MM.1S (cell line): ENCODE results near the gene ULBP1.
A peak's percentile ranks its signal among the peaks of the same experiment; 100 is the strongest.
"Not testable (repeated sequence)": the region's sequence is repeated elsewhere in the genome, so short reads cannot be mapped to it uniquely, and the experiment has no call there.

Experiments used
- DNase-seq: peaks from one replicate; pipeline ENCODE4 v3.0.0-alpha.2; 2015
- H2AFZ ChIP-seq: fragments of 300-600 bp; sonication (generic); 2 replicates; pipeline ENCODE4 v1.6.0; 2016; ENCODE audit warnings: antibody characterized with exemption, low read length
- H3F3A ChIP-seq: fragments of 300-600 bp; sonication (generic); 2 replicates; pipeline ENCODE4 v1.6.1; 2016; ENCODE audit warnings: mild to moderate bottlenecking, antibody characterized with exemption, low read length, moderate library complexity, mixed read lengths; ENCODE audit not compliant: insufficient read depth
- H3K27ac ChIP-seq: fragments of 300-600 bp; sonication (generic); 2 replicates; pipeline ENCODE4 v1.5.1; 2016; ENCODE audit warnings: mild to moderate bottlenecking, low read length
- H3K27me3 ChIP-seq: fragments of 300-600 bp; sonication (generic); replicated peaks from 2 replicates; pipeline ENCODE4 v1.6.0; 2016; ENCODE audit warnings: low read length; ENCODE audit not compliant: insufficient read depth
- H3K36me3 ChIP-seq: fragments of 300-600 bp; sonication (generic); replicated peaks from 2 replicates; pipeline ENCODE4 v1.6.1; 2016; ENCODE audit warnings: mild to moderate bottlenecking, low read length, mixed read lengths; ENCODE audit not compliant: insufficient read depth
- H3K4me1 ChIP-seq: fragments of 300-600 bp; sonication (generic); 2 replicates; pipeline ENCODE4 v1.6.1; 2016; ENCODE audit warnings: low read length, mixed read lengths
- H3K4me2 ChIP-seq: fragments of 300-600 bp; sonication (generic); 2 replicates; pipeline ENCODE4 v1.6.0; 2016; ENCODE audit warnings: low read depth, low read length
- H3K4me3 ChIP-seq: fragments of 300-600 bp; sonication (generic); 2 replicates; pipeline ENCODE4 v1.5.1; 2016; ENCODE audit warnings: low read length, mixed read lengths
- H3K79me2 ChIP-seq: fragments of 300-600 bp; sonication (generic); 2 replicates; pipeline ENCODE4 v1.6.1; 2016; ENCODE audit warnings: mixed run types, low read length, mixed read lengths
- H3K9ac ChIP-seq: fragments of 300-600 bp; sonication (generic); 2 replicates; pipeline ENCODE4 v1.6.1; 2016; ENCODE audit warnings: low read length, mixed read lengths
- H3K9me2 ChIP-seq: fragments of 300-600 bp; sonication (generic); replicated peaks from 2 replicates; pipeline ENCODE4 v1.6.1; 2016; ENCODE audit warnings: mild to moderate bottlenecking, low read length, mixed read lengths; ENCODE audit not compliant: insufficient read depth
- H3K9me3 ChIP-seq: fragments of 300-600 bp; sonication (generic); replicated peaks from 2 replicates; pipeline ENCODE4 v1.6.1; 2016; ENCODE audit warnings: mild to moderate bottlenecking, low read length, mixed read lengths; ENCODE audit not compliant: insufficient read depth
- H4K20me1 ChIP-seq: fragments of 300-600 bp; sonication (generic); 2 replicates; pipeline ENCODE4 v1.6.1; 2016; ENCODE audit warnings: mild to moderate bottlenecking, low read length, moderate library complexity, mixed read lengths; ENCODE audit not compliant: insufficient read depth
- EZH2 ChIP-seq: fragments of 300-600 bp; sonication (generic); optimal IDR thresholded peaks from 2 replicates; pipeline ENCODE3; 2017; ENCODE audit warnings: low read depth, mild to moderate bottlenecking, antibody characterized with exemption, low read length, mixed read lengths
- EZH2phosphoT487 ChIP-seq: fragments of 300-600 bp; sonication (generic); IDR thresholded peaks from 2 replicates; pipeline ENCODE4 v1.6.1; 2018; ENCODE audit warnings: antibody characterized with exemption, low read length
- TF ChIP-seq, protein P1 (sequence below): fragments of 300-600 bp; sonication (generic); IDR thresholded peaks from 2 replicates; pipeline ENCODE4 v1.5.1; 2016; ENCODE audit warnings: antibody characterized with exemption, low read length, mixed read lengths

The ULBP1 gene

DNA sequence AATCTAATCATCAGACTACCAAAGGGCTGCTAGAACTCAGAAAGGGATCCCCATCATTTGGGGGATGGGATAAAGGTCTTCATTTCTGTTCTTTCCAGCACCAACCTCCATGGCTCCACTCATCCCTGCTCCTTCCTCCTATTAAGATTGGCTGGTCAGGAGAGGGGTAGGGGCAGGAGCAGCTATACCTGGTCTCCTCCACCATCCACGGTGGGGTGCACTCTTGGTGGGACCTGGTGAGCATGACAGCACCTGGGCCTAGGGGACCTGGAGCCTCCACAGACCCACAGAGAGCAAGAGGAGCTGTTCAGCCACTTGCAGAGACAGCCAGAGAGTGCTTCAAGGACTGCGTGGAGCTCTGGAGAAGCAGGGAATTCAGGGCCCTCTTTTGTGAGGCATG lies 28.1 kb upstream of the ULBP1 start:
- Histone ChIP-seq H3K4me1 (0 out of 2 replicates have a peak, but pooled peaks cover 8% of the 10 kb centered on the region), H3K9me2 (no peaks in the 10 kb centered on the region), H3K4me3 (no peak overlapping the region), H3K4me2 (no peak overlapping the region), H3K27me3 (peaks cover 76% of the 10 kb centered on the region), H3F3A (no peaks in the 10 kb centered on the region), H3K79me2 (no peaks in the 10 kb centered on the region), H3K36me3 (no peaks in the 10 kb centered on the region), H2AFZ (no peak overlapping the region), H3K9me3 (no peaks in the 10 kb centered on the region), H4K20me1 (no peaks in the 10 kb centered on the region), H3K9ac (no peak overlapping the region), H3K27ac (no peak overlapping the region)
- no peak for DNase-seq
- TF ChIP-seq EZH2phosphoT487: no peak
- TF ChIP-seq, protein P1, sequence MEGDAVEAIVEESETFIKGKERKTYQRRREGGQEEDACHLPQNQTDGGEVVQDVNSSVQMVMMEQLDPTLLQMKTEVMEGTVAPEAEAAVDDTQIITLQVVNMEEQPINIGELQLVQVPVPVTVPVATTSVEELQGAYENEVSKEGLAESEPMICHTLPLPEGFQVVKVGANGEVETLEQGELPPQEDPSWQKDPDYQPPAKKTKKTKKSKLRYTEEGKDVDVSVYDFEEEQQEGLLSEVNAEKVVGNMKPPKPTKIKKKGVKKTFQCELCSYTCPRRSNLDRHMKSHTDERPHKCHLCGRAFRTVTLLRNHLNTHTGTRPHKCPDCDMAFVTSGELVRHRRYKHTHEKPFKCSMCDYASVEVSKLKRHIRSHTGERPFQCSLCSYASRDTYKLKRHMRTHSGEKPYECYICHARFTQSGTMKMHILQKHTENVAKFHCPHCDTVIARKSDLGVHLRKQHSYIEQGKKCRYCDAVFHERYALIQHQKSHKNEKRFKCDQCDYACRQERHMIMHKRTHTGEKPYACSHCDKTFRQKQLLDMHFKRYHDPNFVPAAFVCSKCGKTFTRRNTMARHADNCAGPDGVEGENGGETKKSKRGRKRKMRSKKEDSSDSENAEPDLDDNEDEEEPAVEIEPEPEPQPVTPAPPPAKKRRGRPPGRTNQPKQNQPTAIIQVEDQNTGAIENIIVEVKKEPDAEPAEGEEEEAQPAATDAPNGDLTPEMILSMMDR: no peak

DNA sequence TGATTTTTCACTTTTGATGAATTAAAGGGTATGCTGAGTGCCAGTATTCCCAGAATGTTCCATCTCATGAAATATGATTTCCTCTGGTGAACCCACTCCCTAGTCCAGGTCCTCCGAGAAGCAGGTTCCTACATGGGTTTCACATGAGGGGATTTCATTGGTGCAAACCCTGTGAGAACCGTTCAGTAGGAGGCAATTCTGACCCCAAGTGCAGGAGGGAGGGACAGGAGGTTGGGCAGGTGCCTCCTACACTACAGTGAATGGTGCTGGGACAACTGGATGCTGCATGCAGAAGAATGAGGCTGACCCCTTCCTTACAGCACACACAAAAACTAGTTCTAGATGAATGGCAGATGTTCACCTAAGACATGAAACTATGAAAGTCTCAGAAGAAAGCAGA lies 27.0 kb upstream of the ULBP1 start:
- no peaks in the 10 kb centered on the region for H3K36me3 ChIP-seq
- H3F3A ChIP-seq: no peaks in the 10 kb centered on the region
- no peak overlapping the region for H3K4me3 ChIP-seq
- H3K9ac ChIP-seq: no peak overlapping the region
- no peaks in the 10 kb centered on the region for H3K9me3 ChIP-seq
- no peak overlapping the region for H2AFZ ChIP-seq
- H3K27me3 ChIP-seq: peaks cover 75% of the 10 kb centered on the region
- H3K4me2 ChIP-seq: no peak overlapping the region
- TF ChIP-seq, protein P1: no peak
- TF ChIP-seq EZH2phosphoT487: no peak
- TF ChIP-seq EZH2: no peak
- no peaks in the 10 kb centered on the region for H3K9me2 ChIP-seq
- DNase-seq: no peak
- 0 out of 2 replicates have a peak, but pooled peaks cover 8% of the 10 kb centered on the region for H3K4me1 ChIP-seq
- H3K79me2 ChIP-seq: no peaks in the 10 kb centered on the region
- H3K27ac ChIP-seq: no peak overlapping the region
- H4K20me1 ChIP-seq: no peaks in the 10 kb centered on the region

DNA sequence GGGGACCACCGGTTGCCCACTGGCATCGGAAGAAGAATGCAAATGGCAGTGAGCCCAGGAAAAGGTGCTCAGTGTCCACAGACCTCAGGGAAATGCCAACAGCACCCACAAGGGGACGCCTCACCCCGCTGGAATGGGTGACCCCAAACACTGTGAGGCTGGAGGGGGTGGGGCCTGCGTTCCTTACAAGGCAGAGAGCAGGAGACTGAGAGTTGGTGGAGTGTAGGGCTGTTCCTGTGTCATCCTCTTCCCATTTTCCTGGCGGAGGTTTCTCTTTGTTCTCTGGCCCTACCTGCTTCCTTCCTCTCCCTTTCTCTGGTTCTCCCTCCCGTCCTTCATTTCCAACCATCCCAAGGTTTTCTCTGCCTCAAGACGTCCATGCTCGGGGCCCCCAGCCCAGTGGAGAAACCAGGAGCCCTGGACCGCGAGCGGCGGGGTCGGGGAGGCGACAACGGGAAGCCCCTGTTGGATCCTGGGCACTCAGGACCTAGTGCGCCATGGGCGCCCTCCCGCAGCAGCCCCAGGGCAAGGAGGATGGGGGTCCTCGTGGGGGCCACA lies 25.7 kb upstream of the ULBP1 start:
- not testable (repeated sequence) for H4K20me1 ChIP-seq, H3K4me1 ChIP-seq, H3K36me3 ChIP-seq, H3K9me3 ChIP-seq, H3K79me2 ChIP-seq, H3K9me2 ChIP-seq, DNase-seq, H3F3A ChIP-seq, H2AFZ ChIP-seq, H3K4me3 ChIP-seq, H3K9ac ChIP-seq, H3K27ac ChIP-seq
- H3K4me2 ChIP-seq: peak overlapping the region; percentile 81; the same call in 1 of the 2 replicates
- H3K27me3 ChIP-seq: peaks cover 78% of the 10 kb centered on the region

DNA sequence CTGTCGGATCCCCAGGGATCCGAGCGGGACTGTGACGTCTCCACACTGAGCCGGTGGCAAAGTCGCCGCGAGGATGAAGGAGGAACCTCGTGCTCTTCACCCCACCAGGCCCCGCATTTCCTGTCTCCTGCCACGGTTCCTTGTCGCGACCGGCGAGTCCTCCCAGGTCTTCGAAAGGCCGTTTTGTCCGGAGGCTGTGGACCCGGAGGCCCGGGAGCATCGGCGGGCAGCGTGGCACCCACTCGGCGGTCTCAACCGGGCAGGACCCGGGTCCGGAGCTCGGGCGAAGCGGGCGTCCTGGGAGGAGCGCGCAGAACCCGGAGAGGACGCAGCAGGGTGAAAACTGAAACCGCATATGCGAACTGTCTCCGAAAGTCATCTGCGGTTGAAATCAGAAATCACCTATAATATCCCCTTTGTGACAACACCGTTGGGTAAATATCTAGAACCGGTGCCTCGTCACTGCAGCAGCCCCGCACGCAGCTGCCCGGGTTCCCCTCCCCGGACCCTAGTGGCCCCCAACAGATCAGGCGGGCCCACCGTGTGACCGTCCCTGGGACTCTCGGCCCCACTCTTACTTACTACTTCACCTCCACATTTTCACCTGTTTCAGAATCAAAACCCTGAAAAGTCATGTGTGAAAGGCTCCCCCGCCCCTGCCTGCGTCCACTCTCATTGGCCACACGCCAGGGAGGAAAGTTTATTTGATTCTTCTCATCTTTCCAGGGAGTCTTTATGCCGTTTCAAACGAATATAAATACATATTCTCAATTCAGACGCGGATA lies 25.0 kb upstream of the ULBP1 start:
- no peak overlapping the region for H3K27ac ChIP-seq
- no peak overlapping the region for H2AFZ ChIP-seq
- H3K27me3 ChIP-seq: peaks cover 72% of the 10 kb centered on the region

More for the DNA sequence above, 25.0 kb upstream of the ULBP1 start:
- no peaks in the 10 kb centered on the region for H4K20me1 ChIP-seq
- H3K36me3 ChIP-seq: no peaks in the 10 kb centered on the region
- H3K4me2 ChIP-seq: peak overlapping the region; percentile 81
- DNase-seq: peak; percentile 61
- 0 out of 2 replicates have a peak, but pooled peaks cover 8% of the 10 kb centered on the region for H3K4me1 ChIP-seq
- no peaks in the 10 kb centered on the region for H3F3A ChIP-seq
- no peaks in the 10 kb centered on the region for H3K9me2 ChIP-seq
- H3K4me3 ChIP-seq: peak overlapping the region; percentile 27; the same call in 1 of the 2 replicates
- H3K9ac ChIP-seq: no peak overlapping the region
- no peaks in the 10 kb centered on the region for H3K79me2 ChIP-seq
- TF ChIP-seq EZH2phosphoT487 (no peak), EZH2 (no peak)
- TF ChIP-seq, protein P1: no peak
- H3K9me3 ChIP-seq: no peaks in the 10 kb centered on the region
